PC-9 (cell line): ENCODE data around the gene ANAPC4. TPM values are rescaled to one million over a fixed set of nuclear protein-coding genes. Genes with fewer than 3 reads are reported as not detected.
"Not testable (repeated sequence)": the region's sequence is repeated elsewhere in the genome, so short reads cannot be mapped to it uniquely, and the experiment has no call there.

Experiments
- BruUV-seq: library from RNA; stranded (reverse); fragments of 400-500 nt; replicated peaks from 2 replicates; lab custom pipeline; 2021; lab: Mats Ljungman, UMichigan
- CTCF ChIA-PET: fragments of 300-600 bp; sonication (Branson Sonifier 250); formaldehyde crosslinking; loops from one replicate; lab custom pipeline; 2022; ENCODE audit warnings: antibody characterized with exemption; lab: Charles Lee
- POLR2A ChIA-PET: fragments of 300-600 bp; sonication (Branson Sonifier 250); formaldehyde crosslinking; loops from one replicate; lab custom pipeline; 2022; ENCODE audit warnings: antibody characterized with exemption; ENCODE audit not compliant: unreplicated experiment; lab: Charles Lee
- DNase-seq, 2 experiments: peaks; one replicate each; pipeline versions ENCODE4 v3.0.0 to v3.0.0-alpha.2; 2015 to 2022; ENCODE audit warnings: mixed read lengths in 1 of 2
- H2AFZ ChIP-seq: fragments of 200-600 bp; sonication (generic); 2 replicates; pipeline ENCODE4 v1.8.1; 2017; ENCODE audit warnings: antibody characterized with exemption
- H3F3A ChIP-seq: fragments of 200-600 bp; sonication (generic); 2 replicates; pipeline ENCODE4 v1.8.1; 2017; ENCODE audit warnings: antibody characterized with exemption, mild to moderate bottlenecking, low read depth; ENCODE audit not compliant: insufficient read depth
- H3K27ac ChIP-seq: fragments of 200-600 bp; sonication (generic); 2 replicates; pipeline ENCODE4 v1.6.1; 2016; ENCODE audit warnings: mixed run types
- H3K27me3 ChIP-seq: fragments of 200-600 bp; sonication (generic); 2 replicates; pipeline ENCODE4 v1.6.1; 2016; ENCODE audit warnings: low read depth, mixed run types; ENCODE audit not compliant: insufficient read depth
- H3K36me3 ChIP-seq: fragments of 200-600 bp; sonication (generic); 2 replicates; pipeline ENCODE4 v1.6.1; 2016; ENCODE audit warnings: low read depth, mixed run types
- H3K4me1 ChIP-seq: fragments of 200-600 bp; sonication (generic); replicated peaks from 2 replicates; pipeline ENCODE4 v1.6.1; 2016; ENCODE audit warnings: mixed run types; ENCODE audit not compliant: insufficient read depth
- H3K4me2 ChIP-seq: fragments of 200-600 bp; sonication (generic); 2 replicates; pipeline ENCODE4 v1.6.1; 2017; ENCODE audit warnings: mixed run types
- H3K4me3 ChIP-seq: fragments of 200-600 bp; sonication (generic); 2 replicates; pipeline ENCODE4 v1.6.1; 2016; ENCODE audit warnings: mixed run types
- H3K79me2 ChIP-seq: fragments of 200-600 bp; sonication (generic); 2 replicates; pipeline ENCODE4 v1.6.1; 2017; ENCODE audit warnings: low read depth, mixed run types
- H3K9me2 ChIP-seq: fragments of 200-600 bp; sonication (generic); 2 replicates; pipeline ENCODE4 v1.8.1; 2017; ENCODE audit warnings: mild to moderate bottlenecking; ENCODE audit not compliant: insufficient read depth
- H3K9me3 ChIP-seq: fragments of 200-600 bp; sonication (generic); 2 replicates; pipeline ENCODE4 v1.8.1; 2016; ENCODE audit warnings: low read depth; ENCODE audit not compliant: insufficient read depth
- H4K20me1 ChIP-seq: fragments of 200-600 bp; sonication (generic); 2 replicates; pipeline ENCODE4 v1.8.1; 2017; ENCODE audit not compliant: insufficient read depth
- EZH2 ChIP-seq: fragments of 200-600 bp; sonication (generic); IDR thresholded peaks from 2 replicates; pipeline ENCODE4 v1.8.0; 2017; ENCODE audit warnings: antibody characterized with exemption, low read depth
- intact Hi-C: fragments of 100-400 bp; cut with micrococcal nuclease; formaldehyde crosslinking; loops from one replicate; pipeline ENCODE4 v1.10.0; 2022; ENCODE audit not compliant: unreplicated experiment
- total RNA-seq: library from RNA; stranded (reverse); gene quantifications from 2 replicates; pipeline ENCODE4 v1.2.3, GENCODE V29; 2021
- TF ChIP-seq, protein P1 (sequence below): fragments of 200-600 bp; sonication (generic); conservative IDR thresholded peaks from 2 replicates; pipeline ENCODE4 v1.6.1; 2017; ENCODE audit warnings: mixed run types, antibody characterized with exemption, mild to moderate bottlenecking, moderate library complexity

ANAPC4 gene
- total RNA-seq, 1 experiment from 2014 or later = 25.8 TPM

DNA sequence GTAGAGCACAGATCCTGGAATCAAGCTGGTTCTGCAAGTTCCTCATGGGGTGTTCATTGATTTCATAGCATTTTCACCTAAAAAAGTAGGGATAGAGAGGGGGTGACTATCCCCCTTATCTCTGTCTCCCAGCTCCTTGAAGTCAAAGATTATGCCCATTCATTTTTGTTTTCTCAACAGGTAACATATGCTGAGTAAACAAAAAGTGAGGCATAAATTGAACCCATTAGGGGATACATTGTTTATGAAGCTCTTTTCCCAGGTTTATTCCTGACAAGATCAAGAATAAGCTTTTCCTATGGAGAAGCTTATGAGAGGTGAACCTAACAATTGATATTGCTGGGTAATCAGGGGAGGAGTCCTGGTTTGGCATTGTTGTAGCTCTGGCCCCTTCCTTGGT is 9.2 kb upstream of the ANAPC4 start:
- BruUV-seq = no TSS peak
- ChIA-PET POLR2A (no interaction called here), CTCF (no interaction called here)
- DNase-seq = no peak
- H4K20me1 ChIP-seq = no peaks in the 10 kb centered on the region
- no peaks in the 10 kb centered on the region for H3K4me1 ChIP-seq
- H3K27ac ChIP-seq = no peak overlapping the region
- no peaks in the 10 kb centered on the region for H3K79me2 ChIP-seq
- H3K9me3 ChIP-seq = no peaks in the 10 kb centered on the region
- no peaks in the 10 kb centered on the region for H3K27me3 ChIP-seq
- H3K4me3 ChIP-seq = no peak overlapping the region
- no peak overlapping the region for H3K4me2 ChIP-seq
- intact Hi-C loops = loop anchor here (5.0 kb wide), 3 partner anchors 136 to 386 kb away; partner anchors contain the start of gene PI4K2B
- TF ChIP-seq, protein P1, sequence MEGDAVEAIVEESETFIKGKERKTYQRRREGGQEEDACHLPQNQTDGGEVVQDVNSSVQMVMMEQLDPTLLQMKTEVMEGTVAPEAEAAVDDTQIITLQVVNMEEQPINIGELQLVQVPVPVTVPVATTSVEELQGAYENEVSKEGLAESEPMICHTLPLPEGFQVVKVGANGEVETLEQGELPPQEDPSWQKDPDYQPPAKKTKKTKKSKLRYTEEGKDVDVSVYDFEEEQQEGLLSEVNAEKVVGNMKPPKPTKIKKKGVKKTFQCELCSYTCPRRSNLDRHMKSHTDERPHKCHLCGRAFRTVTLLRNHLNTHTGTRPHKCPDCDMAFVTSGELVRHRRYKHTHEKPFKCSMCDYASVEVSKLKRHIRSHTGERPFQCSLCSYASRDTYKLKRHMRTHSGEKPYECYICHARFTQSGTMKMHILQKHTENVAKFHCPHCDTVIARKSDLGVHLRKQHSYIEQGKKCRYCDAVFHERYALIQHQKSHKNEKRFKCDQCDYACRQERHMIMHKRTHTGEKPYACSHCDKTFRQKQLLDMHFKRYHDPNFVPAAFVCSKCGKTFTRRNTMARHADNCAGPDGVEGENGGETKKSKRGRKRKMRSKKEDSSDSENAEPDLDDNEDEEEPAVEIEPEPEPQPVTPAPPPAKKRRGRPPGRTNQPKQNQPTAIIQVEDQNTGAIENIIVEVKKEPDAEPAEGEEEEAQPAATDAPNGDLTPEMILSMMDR = no peak
- TF ChIP-seq EZH2 = no peak
- no peaks in the 10 kb centered on the region for H3F3A ChIP-seq
- no peaks in the 10 kb centered on the region for H3K9me2 ChIP-seq
- H2AFZ ChIP-seq = no peak overlapping the region
- no peaks in the 10 kb centered on the region for H3K36me3 ChIP-seq

DNA sequence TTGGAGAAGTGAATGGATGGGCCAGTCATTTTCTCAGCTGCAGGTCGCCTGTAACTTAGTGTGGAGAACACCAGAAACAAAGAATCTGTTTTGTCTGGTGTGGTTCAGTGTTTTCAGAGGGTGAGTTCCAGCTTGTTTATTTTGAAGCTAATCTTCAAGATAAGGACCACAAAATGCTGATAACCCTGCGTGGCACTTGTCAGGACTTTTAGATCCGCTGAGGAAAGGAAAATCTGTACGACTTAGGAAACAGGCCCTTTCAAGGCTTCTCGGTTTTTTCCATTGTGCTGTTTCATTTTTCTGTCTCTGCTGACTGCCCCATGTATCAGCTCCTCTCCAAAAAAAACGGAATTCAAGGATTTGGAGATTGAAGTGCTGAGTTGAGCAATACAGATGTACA is 8.7 kb upstream of the ANAPC4 start:
- no peak overlapping the region for H3K4me3 ChIP-seq
- no peaks in the 10 kb centered on the region for H3K9me2 ChIP-seq
- H3K4me2 ChIP-seq = no peak overlapping the region
- ChIA-PET CTCF (no interaction called here), POLR2A (no interaction called here)
- no peaks in the 10 kb centered on the region for H3K27me3 ChIP-seq
- H3K79me2 ChIP-seq = no peaks in the 10 kb centered on the region
- H2AFZ ChIP-seq = no peak overlapping the region
- H3K9me3 ChIP-seq = no peaks in the 10 kb centered on the region
- no peaks in the 10 kb centered on the region for H4K20me1 ChIP-seq
- no peaks in the 10 kb centered on the region for H3F3A ChIP-seq
- no TSS peak for BruUV-seq
- TF ChIP-seq EZH2 = no peak
- TF ChIP-seq, protein P1 = no peak
- no peak for DNase-seq
- no peaks in the 10 kb centered on the region for H3K36me3 ChIP-seq
- H3K4me1 ChIP-seq = no peaks in the 10 kb centered on the region
- no peak overlapping the region for H3K27ac ChIP-seq
- intact Hi-C loops = loop anchor here (5.0 kb wide), 3 partner anchors 136 to 386 kb away; partner anchors contain the start of gene PI4K2B

DNA sequence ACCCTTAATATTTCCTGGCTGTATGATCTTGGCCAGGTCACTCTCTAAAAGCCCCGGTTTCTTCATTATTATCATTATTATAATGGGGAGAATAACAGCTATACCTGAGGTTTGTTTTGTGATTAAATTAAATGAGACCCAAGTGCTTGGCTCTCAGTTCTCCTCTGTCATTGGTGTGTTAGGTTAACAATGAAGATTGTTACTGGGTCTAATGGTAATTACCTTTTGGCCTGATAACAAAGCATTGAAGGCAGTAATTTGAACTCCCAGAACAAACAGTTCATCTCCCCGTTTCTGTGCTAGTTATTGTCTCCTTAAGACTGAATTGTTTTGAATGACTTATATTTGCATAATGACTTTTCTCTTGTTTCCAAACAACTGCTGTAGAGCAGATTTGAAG is 6.8 kb upstream of the ANAPC4 start:
- intact Hi-C loops = no loop called here
- Histone ChIP-seq H3K36me3 (no peaks in the 10 kb centered on the region), H3K9me3 (no peaks in the 10 kb centered on the region), H3K27ac (no peak overlapping the region), H3K4me1 (no peaks in the 10 kb centered on the region), H3K9me2 (no peaks in the 10 kb centered on the region), H3K27me3 (no peaks in the 10 kb centered on the region), H3F3A (0 out of 2 replicates have a peak, but pooled peaks cover 5% of the 10 kb centered on the region), H3K4me3 (no peak overlapping the region), H3K4me2 (no peak overlapping the region), H3K79me2 (no peaks in the 10 kb centered on the region), H4K20me1 (no peaks in the 10 kb centered on the region), H2AFZ (no peak overlapping the region)
- POLR2A ChIA-PET = no interaction called here
- DNase-seq = no peak
- CTCF ChIA-PET = no interaction called here
- TF ChIP-seq, protein P1 = no peak
- TF ChIP-seq EZH2 = no peak
- no TSS peak for BruUV-seq

DNA sequence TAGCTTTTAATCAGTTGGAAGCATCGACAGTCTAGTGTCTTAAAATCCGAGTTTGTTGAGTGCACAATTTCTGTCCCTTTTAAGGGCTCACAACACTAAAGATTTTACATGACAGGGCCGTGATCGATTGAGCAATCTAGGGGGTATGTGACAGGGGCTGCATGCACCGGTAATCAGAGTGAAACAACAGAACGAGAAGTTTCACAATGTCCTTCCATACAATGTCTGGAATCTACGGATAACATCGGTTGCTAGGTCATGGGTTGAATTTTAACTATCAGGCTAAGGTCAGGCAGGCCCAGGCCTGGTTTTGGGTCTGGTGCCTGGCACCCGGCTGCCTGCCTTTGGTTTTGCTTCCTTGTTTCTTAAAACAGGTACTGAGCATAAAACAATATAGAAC is 4.5 kb upstream of the ANAPC4 start:
- H3K79me2 ChIP-seq, H4K20me1 ChIP-seq, POLR2A ChIA-PET, H3K27ac ChIP-seq, H3K4me3 ChIP-seq, H3K27me3 ChIP-seq, H3K36me3 ChIP-seq, H3K9me3 ChIP-seq, intact Hi-C loops, H3K4me2 ChIP-seq, DNase-seq, BruUV-seq, H3K9me2 ChIP-seq, H2AFZ ChIP-seq, H3F3A ChIP-seq, CTCF ChIA-PET, H3K4me1 ChIP-seq: not testable (repeated sequence)
